MCF 10A (cell line): ENCODE measurements around the gene TMEM30A. TPM values are rescaled to one million over a fixed set of nuclear protein-coding genes. Genes with fewer than 3 reads are reported as not detected.
A peak's percentile ranks its signal among the peaks of the same experiment; 100 is the strongest.

Experiments used
- BruUV-seq: library from RNA; stranded (reverse); fragments of 400-500 nt; replicated peaks from 2 replicates; lab custom pipeline; 2021; lab: Mats Ljungman, UMichigan
- CTCF ChIA-PET: fragments of 300-600 bp; sonication (Branson Sonifier 250); formaldehyde crosslinking; extraction: SDS; loops from one replicate; lab custom pipeline; 2021; ENCODE audit warnings: antibody characterized with exemption, inconsistent platforms; lab: Yijun Ruan, JAX
- POLR2A ChIA-PET: fragments of 300-600, 350-650 bp; sonication (Branson Sonifier 250); formaldehyde crosslinking; extraction: SDS; loops from one replicate; lab custom pipeline; 2020; ENCODE audit warnings: antibody characterized with exemption, inconsistent platforms; lab: Yijun Ruan, JAX
- DNase-seq: peaks from one replicate; pipeline ENCODE4 v3.0.0-alpha.2; 2018; ENCODE audit not compliant: unreplicated experiment
- H3K27ac Mint-ChIP-seq: one replicate; pipeline ENCODE4 v1.8.0; 2022; ENCODE audit warnings: mild to moderate bottlenecking, low read depth, mixed read lengths; ENCODE audit not compliant: unreplicated experiment
- H3K27me3 Mint-ChIP-seq: one replicate; pipeline ENCODE4 v1.8.0; 2022; ENCODE audit warnings: mixed read lengths; ENCODE audit not compliant: insufficient read depth, unreplicated experiment
- H3K36me3 Mint-ChIP-seq: one replicate; pipeline ENCODE4 v1.8.0; 2022; ENCODE audit warnings: mild to moderate bottlenecking, moderate library complexity, mixed read lengths; ENCODE audit not compliant: insufficient read depth, unreplicated experiment
- H3K4me1 Mint-ChIP-seq: one replicate; pipeline ENCODE4 v1.8.0; 2022; ENCODE audit warnings: mixed read lengths; ENCODE audit not compliant: insufficient read depth, unreplicated experiment
- H3K4me3 Mint-ChIP-seq: one replicate; pipeline ENCODE4 v1.8.0; 2022; ENCODE audit warnings: mild to moderate bottlenecking, moderate library complexity, mixed read lengths; ENCODE audit not compliant: unreplicated experiment
- H3K9me3 Mint-ChIP-seq: one replicate; pipeline ENCODE4 v1.8.0; 2022; ENCODE audit warnings: mixed read lengths; ENCODE audit not compliant: unreplicated experiment
- CTCF ChIP-seq: fragments of 200-600 bp; IDR thresholded peaks from one replicate; pipeline ENCODE4 v1.8.0; 2022; ENCODE audit warnings: antibody characterized with exemption, mild to moderate bottlenecking; ENCODE audit not compliant: unreplicated experiment
- intact Hi-C: fragments of 100-400 bp; cut with micrococcal nuclease; formaldehyde crosslinking; loops from 2 replicates; pipeline ENCODE4 v1.14.1; 2022
- total RNA-seq: library from RNA; stranded (reverse); gene quantifications from 2 replicates; pipeline ENCODE4 v1.2.3, GENCODE V29; 2022

The TMEM30A gene
- total RNA-seq, 1 experiment from 2014 or later: 53.7 TPM

- Mint-ChIP-seq H3K4me3 (no peak overlapping the region), H3K36me3 (no peaks in the 10 kb centered on the region), H3K9me3 (no peaks in the 10 kb centered on the region), H3K4me1 (peaks cover 12% of the 10 kb centered on the region), H3K27me3 (peaks cover 8% of the 10 kb centered on the region), H3K27ac (no peak overlapping the region)
- TF ChIP-seq CTCF: no peak
- ChIA-PET POLR2A (no interaction called here), CTCF (interaction anchor here (0.6 to 0.9 kb wide), 7 partner anchors 10 to 1694 kb away, joined by 3 to 4 read pairs (median 4); no protein-coding TSS in a partner anchor)
- no TSS peak for BruUV-seq
- no peak for DNase-seq
- intact Hi-C loops: no loop called here
These were observed 71.5 kb downstream of the TMEM30A start for GRCh38 chr6:75213112-75213511.

- intact Hi-C loops: loop anchor here (1.0 to 2.0 kb wide), 3 partner anchors 18 to 1357 kb away; no protein-coding TSS in a partner anchor
- Mint-ChIP-seq H3K9me3 (no peaks in the 10 kb centered on the region), H3K4me1 (peaks cover 12% of the 10 kb centered on the region), H3K36me3 (no peaks in the 10 kb centered on the region), H3K27me3 (peaks cover 8% of the 10 kb centered on the region), H3K4me3 (no peak overlapping the region), H3K27ac (peak overlapping the region; percentile 74)
- no peak for TF ChIP-seq CTCF
- ChIA-PET CTCF (interaction anchor here (0.6 to 11.0 kb wide), 32 partner anchors 9 to 1548 kb away, joined by 3 to 151 read pairs (median 4); no protein-coding TSS in a partner anchor), POLR2A (interaction anchor here (0.6 to 1.3 kb wide), 3 partner anchors 29 to 1242 kb away, joined by 3 read pairs; no protein-coding TSS in a partner anchor)
- BruUV-seq: no TSS peak
- DNase-seq: no peak
These were observed 72.5 kb downstream of the TMEM30A start for GRCh38 chr6:75211920-75212590.

GRCh38 chr6:75210885-75211739 lies 73.5 kb downstream of the TMEM30A start:
- ChIA-PET POLR2A (interaction anchor here (0.6 to 1.3 kb wide), 4 partner anchors 29 to 867 kb away, joined by 3 to 5 read pairs (median 3); no protein-coding TSS in a partner anchor), CTCF (interaction anchor here (0.6 to 11.0 kb wide), 75 partner anchors 9 to 1547 kb away, joined by 3 to 151 read pairs (median 4); no protein-coding TSS in a partner anchor)
- Mint-ChIP-seq H3K4me1 (peaks cover 17% of the 10 kb centered on the region), H3K27me3 (peaks cover 8% of the 10 kb centered on the region), H3K9me3 (no peaks in the 10 kb centered on the region), H3K27ac (peak overlapping the region; percentile 74), H3K36me3 (no peaks in the 10 kb centered on the region), H3K4me3 (no peak overlapping the region)
- no TSS peak for BruUV-seq
- intact Hi-C loops: loop anchor here (1.0 to 2.0 kb wide), 3 partner anchors 19 to 1356 kb away; no protein-coding TSS in a partner anchor
- DNase-seq: peak; percentile 80
- peak; percentile 67 for TF ChIP-seq CTCF
